Prostate gland (tissue), 2 donors: ENCODE measurements around the gene MICAL3.

Source experiments
- POLR2A ChIP-seq: fragments of 450-650 bp; IDR thresholded peaks from one replicate; pipeline ENCODE4 v1.6.1; 2016; ENCODE audit warnings: antibody characterized with exemption, mild to moderate bottlenecking
- POLR2AphosphoS5 ChIP-seq: sonication (generic); formaldehyde crosslinking; IDR thresholded peaks from one replicate; pipeline ENCODE4 v1.6.1; 2017; ENCODE audit warnings: antibody characterized with exemption
- TF ChIP-seq, protein P1 (sequence below), 4 experiments: fragments of 200-600 bp in 2 of 4; fragments of 450-650 bp in 2 of 4; sonication (generic) in 2 of 4; IDR thresholded peaks; 1 replicate in 3 of 4; 2 replicates in 1 of 4; pipeline ENCODE4 v1.5.1; 2016 to 2019; ENCODE audit warnings: antibody characterized with exemption in 4 of 4, mild to moderate bottlenecking in 2 of 4, moderate library complexity in 2 of 4

DNA sequence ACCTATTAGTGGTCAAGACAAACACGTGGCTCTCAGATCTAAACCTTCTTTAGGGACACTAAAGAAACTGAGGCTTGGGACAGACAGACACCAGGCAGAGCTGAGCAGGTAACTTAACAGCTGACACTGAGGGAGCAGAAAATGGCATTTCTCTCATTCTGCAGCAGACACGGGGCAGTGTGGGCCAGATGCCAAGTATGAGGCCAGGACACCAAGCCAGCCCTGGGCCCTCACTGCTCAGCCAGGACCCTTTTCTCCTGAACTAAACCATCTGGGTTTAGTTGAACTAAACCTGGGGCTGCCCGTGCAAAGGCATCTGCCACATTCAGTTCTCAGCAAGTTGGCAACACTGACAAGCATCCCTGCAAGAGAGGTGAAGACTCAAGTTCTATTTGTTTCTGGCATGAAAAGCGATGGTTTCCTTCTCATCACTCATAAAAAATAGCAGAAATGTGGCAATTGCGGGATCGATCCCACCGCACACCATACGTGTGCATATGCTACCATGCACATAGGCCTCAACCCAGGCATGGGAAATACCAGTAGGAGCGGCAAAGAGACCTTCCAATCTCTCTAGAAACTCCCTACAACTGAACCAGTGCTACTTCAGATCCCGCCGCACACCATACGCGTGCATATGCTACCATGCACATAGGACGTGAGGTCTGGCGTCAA, 150.0 kb downstream of the MICAL3 start:
- TF ChIP-seq POLR2AphosphoS5 = no peak
- TF ChIP-seq, protein P1, sequence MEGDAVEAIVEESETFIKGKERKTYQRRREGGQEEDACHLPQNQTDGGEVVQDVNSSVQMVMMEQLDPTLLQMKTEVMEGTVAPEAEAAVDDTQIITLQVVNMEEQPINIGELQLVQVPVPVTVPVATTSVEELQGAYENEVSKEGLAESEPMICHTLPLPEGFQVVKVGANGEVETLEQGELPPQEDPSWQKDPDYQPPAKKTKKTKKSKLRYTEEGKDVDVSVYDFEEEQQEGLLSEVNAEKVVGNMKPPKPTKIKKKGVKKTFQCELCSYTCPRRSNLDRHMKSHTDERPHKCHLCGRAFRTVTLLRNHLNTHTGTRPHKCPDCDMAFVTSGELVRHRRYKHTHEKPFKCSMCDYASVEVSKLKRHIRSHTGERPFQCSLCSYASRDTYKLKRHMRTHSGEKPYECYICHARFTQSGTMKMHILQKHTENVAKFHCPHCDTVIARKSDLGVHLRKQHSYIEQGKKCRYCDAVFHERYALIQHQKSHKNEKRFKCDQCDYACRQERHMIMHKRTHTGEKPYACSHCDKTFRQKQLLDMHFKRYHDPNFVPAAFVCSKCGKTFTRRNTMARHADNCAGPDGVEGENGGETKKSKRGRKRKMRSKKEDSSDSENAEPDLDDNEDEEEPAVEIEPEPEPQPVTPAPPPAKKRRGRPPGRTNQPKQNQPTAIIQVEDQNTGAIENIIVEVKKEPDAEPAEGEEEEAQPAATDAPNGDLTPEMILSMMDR (IDR thresholded peaks at IDR 0.05) = no peak
- TF ChIP-seq POLR2A = no peak
